ENCODE measurements around the gene CSAG3.
"Not testable (repeated sequence)": the region's sequence is repeated elsewhere in the genome, so short reads cannot be mapped to it uniquely, and the experiment has no call there.

Gene CSAG3

GRCh38 chrX:152735860-152736511, 23.0 kb upstream of the CSAG3 start:
- Histone ChIP-seq H3F3A (ENCODE audit: control insufficient read depth, insufficient read depth) (no peaks in the 10 kb centered on the region), H3K79me2 (ENCODE audit: control insufficient read depth, low read length) (no peaks in the 10 kb centered on the region), H3K27me3 (ENCODE audit: control insufficient read depth, low read length) (no peaks in the 10 kb centered on the region), H3K4me2 (ENCODE audit: low read length) (no peak overlapping the region), H3K27ac (ENCODE audit: low read depth, low read length) (no peak overlapping the region), H3K9me3 (ENCODE audit: control insufficient read depth, insufficient read depth, low read length) (no peaks in the 10 kb centered on the region), H3K9me2 (replicated peaks; ENCODE audit: control insufficient read depth, low read length) (no peaks in the 10 kb centered on the region), H4K20me1 (ENCODE audit: control insufficient read depth, insufficient read depth, low read depth, low read length) (no peaks in the 10 kb centered on the region), H3K36me3 (ENCODE audit: control insufficient read depth, low read length) (no peaks in the 10 kb centered on the region), H3K4me1 (ENCODE audit: control insufficient read depth, low read length) (no peaks in the 10 kb centered on the region), H3K4me3 (ENCODE audit: low read length) (no peak overlapping the region)
- TF ChIP-seq EZH2phosphoT487 (IDR thresholded peaks at IDR 0.05; ENCODE audit: borderline replicate concordance, low read length) = no peak
- no peak for TF ChIP-seq CTCF (IDR thresholded peaks at IDR 0.05; ENCODE audit: low read depth, low read length, poor library complexity, severe bottlenecking)

- not testable (repeated sequence) for H3K4me2 ChIP-seq (ENCODE audit: low read length); H4K20me1 ChIP-seq (ENCODE audit: control insufficient read depth, insufficient read depth, low read depth, low read length); H3K4me1 ChIP-seq (ENCODE audit: control insufficient read depth, low read length); H3K27me3 ChIP-seq (ENCODE audit: control insufficient read depth, low read length); H3K9me2 ChIP-seq (replicated peaks; ENCODE audit: control insufficient read depth, low read length); H3K27ac ChIP-seq (ENCODE audit: low read depth, low read length); H3F3A ChIP-seq (ENCODE audit: control insufficient read depth, insufficient read depth); H3K4me3 ChIP-seq (ENCODE audit: low read length); H3K79me2 ChIP-seq (ENCODE audit: control insufficient read depth, low read length); H3K36me3 ChIP-seq (ENCODE audit: control insufficient read depth, low read length); H3K9me3 ChIP-seq (ENCODE audit: control insufficient read depth, insufficient read depth, low read length)
Observed at GRCh38 chrX:152736528-152736927, 22.5 kb upstream of the CSAG3 start.

GRCh38 chrX:152738560-152738959, 20.5 kb upstream of the CSAG3 start:
- no peaks in the 10 kb centered on the region for H3K27me3 ChIP-seq (ENCODE audit: control insufficient read depth, low read length)
- H3K36me3 ChIP-seq (ENCODE audit: control insufficient read depth, low read length) = no peaks in the 10 kb centered on the region
- no peak overlapping the region for H3K4me3 ChIP-seq (ENCODE audit: low read length)
- H3K79me2 ChIP-seq (ENCODE audit: control insufficient read depth, low read length) = no peaks in the 10 kb centered on the region
- no peaks in the 10 kb centered on the region for H3K9me2 ChIP-seq (replicated peaks; ENCODE audit: control insufficient read depth, low read length)
- H3F3A ChIP-seq (ENCODE audit: control insufficient read depth, insufficient read depth) = no peaks in the 10 kb centered on the region
- H4K20me1 ChIP-seq (ENCODE audit: control insufficient read depth, insufficient read depth, low read depth, low read length) = no peaks in the 10 kb centered on the region
- no peaks in the 10 kb centered on the region for H3K9me3 ChIP-seq (ENCODE audit: control insufficient read depth, insufficient read depth, low read length)
- H3K4me2 ChIP-seq (ENCODE audit: low read length) = no peak overlapping the region
- no peaks in the 10 kb centered on the region for H3K4me1 ChIP-seq (ENCODE audit: control insufficient read depth, low read length)
- no peak for TF ChIP-seq EZH2phosphoT487 (IDR thresholded peaks at IDR 0.05; ENCODE audit: borderline replicate concordance, low read length)
- TF ChIP-seq CTCF (IDR thresholded peaks at IDR 0.05; ENCODE audit: low read depth, low read length, poor library complexity, severe bottlenecking) = no peak
- no peak overlapping the region for H3K27ac ChIP-seq (ENCODE audit: low read depth, low read length)

- not testable (repeated sequence) for H3K4me1 ChIP-seq (ENCODE audit: control insufficient read depth, low read length); H3K36me3 ChIP-seq (ENCODE audit: control insufficient read depth, low read length); H4K20me1 ChIP-seq (ENCODE audit: control insufficient read depth, insufficient read depth, low read depth, low read length); H3K9me2 ChIP-seq (replicated peaks; ENCODE audit: control insufficient read depth, low read length); H3K27me3 ChIP-seq (ENCODE audit: control insufficient read depth, low read length); H3F3A ChIP-seq (ENCODE audit: control insufficient read depth, insufficient read depth); H3K9me3 ChIP-seq (ENCODE audit: control insufficient read depth, insufficient read depth, low read length); H3K79me2 ChIP-seq (ENCODE audit: control insufficient read depth, low read length); H3K4me2 ChIP-seq (ENCODE audit: low read length); H3K27ac ChIP-seq (ENCODE audit: low read depth, low read length); H3K4me3 ChIP-seq (ENCODE audit: low read length)
Observed at GRCh38 chrX:152753686-152754650, 5.0 kb upstream of the CSAG3 start, which contains the start of gene MAGEA2. Gene MAGEA2, minus strand, starts transcription at chrX:152753842. Its CDS starts 2,479 bp downstream, at chrX:152751363.

- H3K4me2 ChIP-seq (ENCODE audit: low read length); H3F3A ChIP-seq (ENCODE audit: control insufficient read depth, insufficient read depth); H3K4me1 ChIP-seq (ENCODE audit: control insufficient read depth, low read length); H3K9me3 ChIP-seq (ENCODE audit: control insufficient read depth, insufficient read depth, low read length); H3K9me2 ChIP-seq (replicated peaks; ENCODE audit: control insufficient read depth, low read length); H3K36me3 ChIP-seq (ENCODE audit: control insufficient read depth, low read length); H3K79me2 ChIP-seq (ENCODE audit: control insufficient read depth, low read length); H3K27ac ChIP-seq (ENCODE audit: low read depth, low read length); H3K4me3 ChIP-seq (ENCODE audit: low read length); H3K27me3 ChIP-seq (ENCODE audit: control insufficient read depth, low read length); H4K20me1 ChIP-seq (ENCODE audit: control insufficient read depth, insufficient read depth, low read depth, low read length): not testable (repeated sequence)
Observed at GRCh38 chrX:152754871-152755270, 4.1 kb upstream of the CSAG3 start.

GRCh38 chrX:152759544-152759943, 526 bp downstream of the CSAG3 start:
- not testable (repeated sequence) for H3K36me3 ChIP-seq (ENCODE audit: control insufficient read depth, low read length); H3K4me2 ChIP-seq (ENCODE audit: low read length); H4K20me1 ChIP-seq (ENCODE audit: control insufficient read depth, insufficient read depth, low read depth, low read length); H3K27ac ChIP-seq (ENCODE audit: low read depth, low read length); H3K9me2 ChIP-seq (replicated peaks; ENCODE audit: control insufficient read depth, low read length); H3K9me3 ChIP-seq (ENCODE audit: control insufficient read depth, insufficient read depth, low read length); H3K4me3 ChIP-seq (ENCODE audit: low read length); H3K4me1 ChIP-seq (ENCODE audit: control insufficient read depth, low read length); H3K79me2 ChIP-seq (ENCODE audit: control insufficient read depth, low read length); H3K27me3 ChIP-seq (ENCODE audit: control insufficient read depth, low read length); H3F3A ChIP-seq (ENCODE audit: control insufficient read depth, insufficient read depth)
